Neuron (in vitro differentiated cells): ENCODE data around the gene ADAMTS6.

Source experiments
- H2AFZ ChIP-seq: one replicate; pipeline ENCODE4 v1.6.1; 2013; ENCODE audit warnings: low read depth, mild to moderate bottlenecking, inconsistent platforms, low read length, moderate library complexity
- H3K27me3 ChIP-seq: one replicate; pipeline ENCODE4 v1.6.1; 2013; ENCODE audit warnings: low read length; ENCODE audit not compliant: insufficient read depth
- H3K36me3 ChIP-seq: one replicate; pipeline ENCODE4 v1.6.1; 2013; ENCODE audit warnings: low read length; ENCODE audit not compliant: insufficient read depth
- H3K4me1 ChIP-seq: one replicate; pipeline ENCODE4 v1.6.1; 2013; ENCODE audit warnings: low read length; ENCODE audit not compliant: insufficient read depth
- H3K4me3 ChIP-seq: 2 replicates; pipeline ENCODE4 v1.5.1; 2013; ENCODE audit warnings: mild to moderate bottlenecking, low read length, moderate library complexity
- H3K9me3 ChIP-seq: one replicate; pipeline ENCODE4 v1.6.1; 2013; ENCODE audit warnings: low read length

The ADAMTS6 gene

GRCh38 chr5:65482296-65482735 is 596 bp upstream of the ADAMTS6 start:
- Histone ChIP-seq H3K4me1 (peaks cover 27% of the 10 kb centered on the region), H3K27me3 (no peaks in the 10 kb centered on the region), H3K9me3 (no peaks in the 10 kb centered on the region), H2AFZ (peak overlapping the region; percentile 96), H3K4me3 (peak overlapping the region; percentile 73), H3K36me3 (no peaks in the 10 kb centered on the region)

GRCh38 chr5:65481171-65481581 is 544 bp downstream of the ADAMTS6 start:
- no peaks in the 10 kb centered on the region for H3K27me3 ChIP-seq
- peak overlapping the region; percentile 73 for H3K4me3 ChIP-seq
- peaks cover 27% of the 10 kb centered on the region for H3K4me1 ChIP-seq
- peak overlapping the region; percentile 96 for H2AFZ ChIP-seq
- H3K9me3 ChIP-seq: no peaks in the 10 kb centered on the region
- no peaks in the 10 kb centered on the region for H3K36me3 ChIP-seq

- H3K36me3 ChIP-seq: no peaks in the 10 kb centered on the region
- peaks cover 27% of the 10 kb centered on the region for H3K4me1 ChIP-seq
- H3K27me3 ChIP-seq: no peaks in the 10 kb centered on the region
- H2AFZ ChIP-seq: peak overlapping the region; percentile 96
- no peaks in the 10 kb centered on the region for H3K9me3 ChIP-seq
- H3K4me3 ChIP-seq: peak overlapping the region; percentile 73
Observed at GRCh38 chr5:65480306-65480865, 1.3 kb downstream of the ADAMTS6 start.

GRCh38 chr5:65479527-65479926 is 2.2 kb downstream of the ADAMTS6 start:
- H2AFZ ChIP-seq: peak overlapping the region; percentile 96
- no peaks in the 10 kb centered on the region for H3K27me3 ChIP-seq
- H3K9me3 ChIP-seq: no peaks in the 10 kb centered on the region
- no peaks in the 10 kb centered on the region for H3K36me3 ChIP-seq
- H3K4me3 ChIP-seq: peak overlapping the region; percentile 73
- peaks cover 27% of the 10 kb centered on the region for H3K4me1 ChIP-seq

GRCh38 chr5:65478336-65478735 is 3.4 kb downstream of the ADAMTS6 start:
- no peak overlapping the region for H3K4me3 ChIP-seq
- H2AFZ ChIP-seq: no peak overlapping the region
- H3K27me3 ChIP-seq: no peaks in the 10 kb centered on the region
- H3K4me1 ChIP-seq: peaks cover 24% of the 10 kb centered on the region
- H3K36me3 ChIP-seq: no peaks in the 10 kb centered on the region
- no peaks in the 10 kb centered on the region for H3K9me3 ChIP-seq

- Histone ChIP-seq H3K9me3 (no peaks in the 10 kb centered on the region), H3K4me3 (no peak overlapping the region), H2AFZ (no peak overlapping the region), H3K36me3 (no peaks in the 10 kb centered on the region), H3K4me1 (peaks cover 14% of the 10 kb centered on the region), H3K27me3 (no peaks in the 10 kb centered on the region)
Observed at GRCh38 chr5:65475895-65476294, 5.8 kb downstream of the ADAMTS6 start.

- Histone ChIP-seq H3K36me3 (no peaks in the 10 kb centered on the region), H3K9me3 (no peaks in the 10 kb centered on the region), H3K27me3 (no peaks in the 10 kb centered on the region), H3K4me1 (peaks cover 9% of the 10 kb centered on the region), H2AFZ (no peak overlapping the region), H3K4me3 (no peak overlapping the region)
Observed at GRCh38 chr5:65475336-65475735, 6.4 kb downstream of the ADAMTS6 start.

GRCh38 chr5:65474130-65474711 is 7.5 kb downstream of the ADAMTS6 start:
- Histone ChIP-seq H3K4me1 (no peaks in the 10 kb centered on the region), H3K36me3 (no peaks in the 10 kb centered on the region), H3K9me3 (no peaks in the 10 kb centered on the region), H3K4me3 (no peak overlapping the region), H3K27me3 (no peaks in the 10 kb centered on the region), H2AFZ (no peak overlapping the region)

- no peak overlapping the region for H3K4me3 ChIP-seq
- H3K9me3 ChIP-seq: no peaks in the 10 kb centered on the region
- H3K4me1 ChIP-seq: no peaks in the 10 kb centered on the region
- H2AFZ ChIP-seq: no peak overlapping the region
- H3K36me3 ChIP-seq: no peaks in the 10 kb centered on the region
- H3K27me3 ChIP-seq: no peaks in the 10 kb centered on the region
Observed at GRCh38 chr5:65468633-65469032, 13.1 kb downstream of the ADAMTS6 start.

- Histone ChIP-seq H3K27me3 (no peaks in the 10 kb centered on the region), H3K4me3 (no peak overlapping the region), H3K36me3 (no peaks in the 10 kb centered on the region), H2AFZ (no peak overlapping the region), H3K9me3 (no peaks in the 10 kb centered on the region), H3K4me1 (no peaks in the 10 kb centered on the region)
Observed at GRCh38 chr5:65462139-65462705, 19.5 kb downstream of the ADAMTS6 start.

GRCh38 chr5:65461490-65461889 is 20.2 kb downstream of the ADAMTS6 start:
- no peaks in the 10 kb centered on the region for H3K4me1 ChIP-seq
- H2AFZ ChIP-seq: no peak overlapping the region
- H3K4me3 ChIP-seq: no peak overlapping the region
- no peaks in the 10 kb centered on the region for H3K9me3 ChIP-seq
- no peaks in the 10 kb centered on the region for H3K27me3 ChIP-seq
- H3K36me3 ChIP-seq: no peaks in the 10 kb centered on the region

- Histone ChIP-seq H3K4me1 (no peaks in the 10 kb centered on the region), H3K9me3 (no peaks in the 10 kb centered on the region), H2AFZ (no peak overlapping the region), H3K4me3 (no peak overlapping the region), H3K27me3 (no peaks in the 10 kb centered on the region), H3K36me3 (no peaks in the 10 kb centered on the region)
Observed at GRCh38 chr5:65459995-65460394, 21.7 kb downstream of the ADAMTS6 start.

GRCh38 chr5:65455064-65455463 is 26.7 kb downstream of the ADAMTS6 start:
- Histone ChIP-seq H3K36me3 (no peaks in the 10 kb centered on the region), H3K4me3 (no peak overlapping the region), H3K9me3 (no peaks in the 10 kb centered on the region), H2AFZ (no peak overlapping the region), H3K4me1 (no peaks in the 10 kb centered on the region), H3K27me3 (no peaks in the 10 kb centered on the region)
